Right lobe of liver (tissue), 4 donors: ENCODE data around the gene DNASE1L2.

ENCODE experiments used
- POLR2A ChIP-seq: fragments of 450-650 bp; IDR thresholded peaks from one replicate; pipeline ENCODE4 v1.6.1; 2017; ENCODE audit warnings: antibody characterized with exemption, mild to moderate bottlenecking
- TF ChIP-seq, protein P1 (sequence below), 4 donors: fragments of 200-600 bp in 3 of 4; fragments of 450-650 bp in 1 of 4; IDR thresholded peaks; one replicate each; pipeline versions ENCODE4 v1.5.1 to v1.8.0; 2016 to 2022; ENCODE audit warnings: antibody characterized with exemption in 4 of 4, mild to moderate bottlenecking in 2 of 4
- donor health status: DM: no; HTN: no; CAD: no.
- donor health status: DM: no; HTN: no; CAD: no.
- donor health status: DM: no; HTN: yes; CAD: no.

DNA sequence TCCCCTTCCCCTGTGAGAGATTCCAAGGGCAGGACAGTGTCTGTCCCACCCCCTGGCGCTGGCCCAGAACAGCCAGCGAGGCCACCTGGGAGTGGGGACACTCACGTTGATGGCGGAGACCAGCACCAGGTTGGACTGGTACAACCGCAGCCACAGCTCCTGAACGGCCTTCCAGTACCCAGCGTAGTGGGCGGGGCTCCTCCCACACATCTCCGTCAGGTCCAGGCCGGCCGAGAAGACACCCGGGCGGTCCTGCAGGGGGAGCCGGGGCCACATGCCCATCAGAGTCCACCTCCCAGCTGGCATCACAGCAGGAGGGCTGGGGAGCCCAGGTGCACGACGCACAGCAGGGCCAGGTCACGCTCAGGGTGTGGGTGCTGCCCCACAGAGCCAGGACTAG is 8.1 kb downstream of the DNASE1L2 start:
- TF ChIP-seq, protein P1, sequence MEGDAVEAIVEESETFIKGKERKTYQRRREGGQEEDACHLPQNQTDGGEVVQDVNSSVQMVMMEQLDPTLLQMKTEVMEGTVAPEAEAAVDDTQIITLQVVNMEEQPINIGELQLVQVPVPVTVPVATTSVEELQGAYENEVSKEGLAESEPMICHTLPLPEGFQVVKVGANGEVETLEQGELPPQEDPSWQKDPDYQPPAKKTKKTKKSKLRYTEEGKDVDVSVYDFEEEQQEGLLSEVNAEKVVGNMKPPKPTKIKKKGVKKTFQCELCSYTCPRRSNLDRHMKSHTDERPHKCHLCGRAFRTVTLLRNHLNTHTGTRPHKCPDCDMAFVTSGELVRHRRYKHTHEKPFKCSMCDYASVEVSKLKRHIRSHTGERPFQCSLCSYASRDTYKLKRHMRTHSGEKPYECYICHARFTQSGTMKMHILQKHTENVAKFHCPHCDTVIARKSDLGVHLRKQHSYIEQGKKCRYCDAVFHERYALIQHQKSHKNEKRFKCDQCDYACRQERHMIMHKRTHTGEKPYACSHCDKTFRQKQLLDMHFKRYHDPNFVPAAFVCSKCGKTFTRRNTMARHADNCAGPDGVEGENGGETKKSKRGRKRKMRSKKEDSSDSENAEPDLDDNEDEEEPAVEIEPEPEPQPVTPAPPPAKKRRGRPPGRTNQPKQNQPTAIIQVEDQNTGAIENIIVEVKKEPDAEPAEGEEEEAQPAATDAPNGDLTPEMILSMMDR (IDR thresholded peaks at IDR 0.05) = no peak
- TF ChIP-seq POLR2A = no peak
